Vagina (tissue), 2 donors: ENCODE data around the gene PRRT4. TPM values are rescaled to one million over a fixed set of nuclear protein-coding genes. Genes with fewer than 3 reads are reported as not detected.

Experiments
- DNase-seq, 2 donors: peaks; one replicate each; pipeline ENCODE4 v3.0.0-alpha.2; 2017; ENCODE audit errors: extremely low spot score in 2 of 2
- H3K27ac ChIP-seq: fragments of 200-600 bp; sonication (generic); one replicate; pipeline ENCODE4 v1.5.1; 2019
- H3K27me3 ChIP-seq: fragments of 200-600 bp; sonication (generic); one replicate; pipeline ENCODE4 v1.5.1; 2019
- H3K36me3 ChIP-seq, 2 donors: fragments of 200-600 bp; sonication (generic); one replicate each; pipeline ENCODE4 v1.5.1; 2017 to 2019
- H3K4me1 ChIP-seq: fragments of 200-600 bp; sonication (generic); one replicate; pipeline ENCODE4 v1.5.1; 2019
- H3K4me3 ChIP-seq, 2 donors: fragments of 200-600 bp; sonication (generic); 1 replicate in 1 of 2; 2 replicates in 1 of 2; pipeline ENCODE4 v1.5.1; 2016 to 2019
- H3K9me3 ChIP-seq: fragments of 200-600 bp; sonication (generic); one replicate; pipeline ENCODE4 v1.5.1; 2019
- CTCF ChIP-seq, 3 experiments: fragments of 450-650 bp in 2 of 3; fragments of 200-600 bp in 1 of 3; sonication (generic) in 1 of 3; IDR thresholded peaks; one replicate each; pipeline ENCODE4 v1.5.1; 2017 to 2019; ENCODE audit warnings: antibody characterized with exemption in 3 of 3, mild to moderate bottlenecking in 2 of 3, moderate library complexity in 2 of 3
- POLR2A ChIP-seq, 2 donors: fragments of 450-650 bp; IDR thresholded peaks; one replicate each; pipeline ENCODE4 v1.6.1; 2017; ENCODE audit warnings: antibody characterized with exemption in 2 of 2, mild to moderate bottlenecking in 2 of 2, moderate library complexity in 2 of 2
- POLR2AphosphoS5 ChIP-seq, 2 donors: sonication (generic); formaldehyde crosslinking; IDR thresholded peaks; one replicate each; pipeline ENCODE4 v1.9.0; 2017; ENCODE audit warnings: antibody characterized with exemption in 2 of 2, mild to moderate bottlenecking in 2 of 2, low read depth in 1 of 2; ENCODE audit not compliant: insufficient read depth in 1 of 2
- intact Hi-C: fragments of 100-400 bp; cut with DNase I; formaldehyde crosslinking; loops from one replicate; pipeline ENCODE4 v1.15.1; 2023
- total RNA-seq: library from RNA; depleted of rRNA; stranded (reverse); fragments of >200 nt; gene quantifications from one replicate; pipeline ENCODE4 v1.2.3, GENCODE V29; 2016

The PRRT4 gene
- total RNA-seq, 1 donor from 2014 or later, result 7.6 TPM

GRCh38 chr7:128362670-128363069 lies 1.2 kb upstream of the PRRT4 start:
- no peak overlapping the region for H3K4me3 ChIP-seq
- no peak overlapping the region for H3K27ac ChIP-seq
- H3K9me3 ChIP-seq, result no peaks in the 10 kb centered on the region
- TF ChIP-seq CTCF (IDR thresholded peaks at IDR 0.05), result no peak
- no peak for TF ChIP-seq POLR2AphosphoS5 (IDR thresholded peaks at IDR 0.05; ENCODE audit: insufficient read depth in 1 of 2, low read depth in 1 of 2)
- TF ChIP-seq POLR2A (IDR thresholded peaks at IDR 0.05), result no peak
- peaks cover 20% of the 10 kb centered on the region for H3K4me1 ChIP-seq
- no peaks in the 10 kb centered on the region for H3K27me3 ChIP-seq
- no peak for DNase-seq
- no peaks in the 10 kb centered on the region for H3K36me3 ChIP-seq
- intact Hi-C loops, result no loop called here

GRCh38 chr7:128360359-128360678 lies 1.2 kb downstream of the PRRT4 start:
- DNase-seq, result no peak
- Histone ChIP-seq H3K9me3 (no peaks in the 10 kb centered on the region), H3K27ac (no peak overlapping the region), H3K4me3 (peak overlapping the region; percentile 57 to 77), H3K36me3 (no peaks in the 10 kb centered on the region), H3K27me3 (no peaks in the 10 kb centered on the region), H3K4me1 (peaks cover 20% of the 10 kb centered on the region)
- intact Hi-C loops, result no loop called here
- no peak for TF ChIP-seq POLR2AphosphoS5 (IDR thresholded peaks at IDR 0.05; ENCODE audit: insufficient read depth in 1 of 2, low read depth in 1 of 2)
- no peak for TF ChIP-seq CTCF (IDR thresholded peaks at IDR 0.05)
- no peak for TF ChIP-seq POLR2A (IDR thresholded peaks at IDR 0.05)

GRCh38 chr7:128359939-128360338 lies 1.6 kb downstream of the PRRT4 start:
- Histone ChIP-seq H3K27ac (no peak overlapping the region), H3K4me3 (no peak overlapping the region), H3K27me3 (no peaks in the 10 kb centered on the region), H3K36me3 (no peaks in the 10 kb centered on the region), H3K9me3 (no peaks in the 10 kb centered on the region), H3K4me1 (peaks cover 20% of the 10 kb centered on the region)
- no peak for DNase-seq
- intact Hi-C loops, result no loop called here
- no peak for TF ChIP-seq CTCF (IDR thresholded peaks at IDR 0.05)
- TF ChIP-seq POLR2A (IDR thresholded peaks at IDR 0.05), result no peak
- no peak for TF ChIP-seq POLR2AphosphoS5 (IDR thresholded peaks at IDR 0.05; ENCODE audit: insufficient read depth in 1 of 2, low read depth in 1 of 2)

- Histone ChIP-seq H3K9me3 (no peaks in the 10 kb centered on the region), H3K27ac (no peak overlapping the region), H3K4me1 (peaks cover 20% of the 10 kb centered on the region), H3K27me3 (no peaks in the 10 kb centered on the region), H3K4me3 (no peak overlapping the region), H3K36me3 (no peaks in the 10 kb centered on the region)
- no peak for TF ChIP-seq POLR2A (IDR thresholded peaks at IDR 0.05)
- DNase-seq, result no peak
- intact Hi-C loops, result no loop called here
These were observed 2.2 kb downstream of the PRRT4 start for GRCh38 chr7:128359336-128359735.

- Histone ChIP-seq H3K27me3 (no peaks in the 10 kb centered on the region), H3K27ac (no peak overlapping the region), H3K4me3 (no peak overlapping the region), H3K4me1 (peaks cover 20% of the 10 kb centered on the region), H3K9me3 (no peaks in the 10 kb centered on the region), H3K36me3 (no peaks in the 10 kb centered on the region)
- TF ChIP-seq POLR2A (IDR thresholded peaks at IDR 0.05) (no peak), CTCF (IDR thresholded peaks at IDR 0.05) (no peak), POLR2AphosphoS5 (IDR thresholded peaks at IDR 0.05; ENCODE audit: insufficient read depth in 1 of 2, low read depth in 1 of 2) (no peak)
- intact Hi-C loops, result no loop called here
- peak in 1 of 2 donors; percentile 22 for DNase-seq
These were observed 3.3 kb downstream of the PRRT4 start for GRCh38 chr7:128358233-128358632.

GRCh38 chr7:128357217-128357613 lies 4.3 kb downstream of the PRRT4 start:
- no peak for DNase-seq
- intact Hi-C loops, result no loop called here
- Histone ChIP-seq H3K27ac (no peak overlapping the region), H3K4me1 (peaks cover 23% of the 10 kb centered on the region), H3K27me3 (no peaks in the 10 kb centered on the region), H3K4me3 (no peak overlapping the region), H3K36me3 (no peaks in the 10 kb centered on the region), H3K9me3 (no peaks in the 10 kb centered on the region)
- TF ChIP-seq POLR2AphosphoS5 (IDR thresholded peaks at IDR 0.05; ENCODE audit: insufficient read depth in 1 of 2, low read depth in 1 of 2), result no peak
- TF ChIP-seq POLR2A (IDR thresholded peaks at IDR 0.05), result no peak
- TF ChIP-seq CTCF (IDR thresholded peaks at IDR 0.05), result no peak
